SK-MEL-5 (cell line): ENCODE measurements around the gene VPS39. TPM values are rescaled to one million over a fixed set of nuclear protein-coding genes. Genes with fewer than 3 reads are reported as not detected.

Experiments
- DNase-seq: peaks from one replicate; pipeline ENCODE4 v3.0.0-alpha.2; 2016; ENCODE audit warnings: low read depth, low spot score
- in situ Hi-C: cut with HindIII; loops from 2 replicates; pipeline ENCODE4 v1.10.0; 2016; ENCODE audit warnings: low sequenced_read_pairs, high pct_unique_total_duplicates, low pct_unique_long_range_greater_than_20kb
- total RNA-seq: library from RNA; depleted of rRNA; stranded (reverse); fragments of >200 nt; shearing (Covaris generic); gene quantifications from 2 replicates; pipeline ENCODE4 v1.2.3, GENCODE V29; 2014

The VPS39 gene
- total RNA-seq, 1 experiment from 2014 or later: 22.2 TPM

GRCh38 chr15:42206406-42206805 lies 1.7 kb downstream of the VPS39 start:
- in situ Hi-C loops: no loop called here
- no peak for DNase-seq

GRCh38 chr15:42203891-42204290 lies 4.2 kb downstream of the VPS39 start:
- no peak for DNase-seq
- in situ Hi-C loops: no loop called here

GRCh38 chr15:42202653-42203052 lies 5.5 kb downstream of the VPS39 start:
- DNase-seq: no peak
- in situ Hi-C loops: no loop called here

GRCh38 chr15:42201801-42202200 lies 6.3 kb downstream of the VPS39 start:
- DNase-seq: no peak
- in situ Hi-C loops: no loop called here

GRCh38 chr15:42199126-42199525 lies 9.0 kb downstream of the VPS39 start:
- in situ Hi-C loops: no loop called here

GRCh38 chr15:42198516-42198915 lies 9.6 kb downstream of the VPS39 start:
- in situ Hi-C loops: no loop called here
- DNase-seq: no peak

More at GRCh38 chr15:42199126-42199525, 9.0 kb downstream of the VPS39 start:
- no peak for DNase-seq

GRCh38 chr15:42194513-42194912 lies 13.6 kb downstream of the VPS39 start:
- in situ Hi-C loops: no loop called here
- DNase-seq: no peak

- in situ Hi-C loops: no loop called here
- DNase-seq: no peak
Observed at GRCh38 chr15:42193383-42193782, 14.7 kb downstream of the VPS39 start.

GRCh38 chr15:42191610-42192346 lies 16.3 kb downstream of the VPS39 start:
- in situ Hi-C loops: no loop called here

GRCh38 chr15:42190370-42190769 lies 17.7 kb downstream of the VPS39 start:
- in situ Hi-C loops: no loop called here
- DNase-seq: no peak

More at GRCh38 chr15:42191610-42192346, 16.3 kb downstream of the VPS39 start:
- no peak for DNase-seq

GRCh38 chr15:42185801-42186200 lies 22.3 kb downstream of the VPS39 start:
- no peak for DNase-seq
- in situ Hi-C loops: no loop called here

- in situ Hi-C loops: no loop called here
- DNase-seq: no peak
Observed at GRCh38 chr15:42184736-42185135, 23.4 kb downstream of the VPS39 start.

- in situ Hi-C loops: no loop called here
- no peak for DNase-seq
Observed at GRCh38 chr15:42184296-42184695, 23.8 kb downstream of the VPS39 start.

- in situ Hi-C loops: no loop called here
- DNase-seq: no peak
Observed at GRCh38 chr15:42182961-42183360, 25.1 kb downstream of the VPS39 start.

GRCh38 chr15:42182328-42182886 lies 25.7 kb downstream of the VPS39 start:
- DNase-seq: no peak
- in situ Hi-C loops: no loop called here

GRCh38 chr15:42178056-42178455 lies 30.0 kb downstream of the VPS39 start:
- in situ Hi-C loops: no loop called here
- no peak for DNase-seq

- DNase-seq: no peak
- in situ Hi-C loops: no loop called here
Observed at GRCh38 chr15:42175671-42176070, 32.4 kb downstream of the VPS39 start.

- DNase-seq: no peak
- in situ Hi-C loops: no loop called here
Observed at GRCh38 chr15:42172475-42172874, 35.6 kb downstream of the VPS39 start.

- in situ Hi-C loops: no loop called here
- no peak for DNase-seq
Observed at GRCh38 chr15:42171795-42172194, 36.3 kb downstream of the VPS39 start.
